IgD-negative memory B cell (primary cell): Measurements from ENCODE around the gene SLC6A20. TPM values are rescaled to one million over a fixed set of nuclear protein-coding genes. Genes with fewer than 3 reads are reported as not detected.
"Not testable (repeated sequence)": the region's sequence is repeated elsewhere in the genome, so short reads cannot be mapped to it uniquely, and the experiment has no call there.

ENCODE experiments used
- H3K27ac Mint-ChIP-seq, 3 donors: one replicate each; pipeline ENCODE4 v1.8.0; 2020 to 2022; ENCODE audit warnings: mild to moderate bottlenecking in 3 of 3, mixed read lengths in 3 of 3, moderate library complexity in 1 of 3
- H3K27me3 Mint-ChIP-seq: one replicate; pipeline ENCODE4 v1.8.0; 2021; ENCODE audit warnings: mixed read lengths
- H3K36me3 Mint-ChIP-seq: one replicate; pipeline ENCODE4 v1.8.0; 2020; ENCODE audit warnings: mild to moderate bottlenecking, mixed read lengths
- H3K4me1 Mint-ChIP-seq, 3 donors: one replicate each; pipeline ENCODE4 v1.8.0; 2020 to 2022; ENCODE audit warnings: mixed read lengths in 3 of 3, mild to moderate bottlenecking in 1 of 3
- H3K4me3 Mint-ChIP-seq, 4 donors: one replicate each; pipeline ENCODE4 v1.8.0; 2020 to 2022; ENCODE audit warnings: mild to moderate bottlenecking in 4 of 4, mixed read lengths in 4 of 4, moderate library complexity in 3 of 4
- H3K9me3 Mint-ChIP-seq, 3 donors: one replicate each; pipeline ENCODE4 v1.8.0; 2020 to 2021; ENCODE audit warnings: mixed read lengths in 3 of 3, mild to moderate bottlenecking in 1 of 3
- polyA plus RNA-seq: library from polyadenylated mRNA; unstranded; fragments of 300-500 nt; fragmentation: Illumina TruSeq; gene quantifications from one replicate; pipeline ENCODE4 v1.2.3, GENCODE V29; 2021

SLC6A20 gene
- polyA plus RNA-seq, 1 donor from 2014 or later, result 0.69 TPM

GRCh38 chr3:45762647-45763302 lies 33.6 kb downstream of the SLC6A20 start:
- Mint-ChIP-seq H3K27ac (no peak overlapping the region), H3K4me1 (no peaks in the 10 kb centered on the region), H3K4me3 (no peak overlapping the region), H3K36me3 (no peaks in the 10 kb centered on the region), H3K9me3 (peaks cover 0 to 5% (median 0%) of the 10 kb centered on the region in 3 donors), H3K27me3 (peaks cover 7% of the 10 kb centered on the region)

DNA sequence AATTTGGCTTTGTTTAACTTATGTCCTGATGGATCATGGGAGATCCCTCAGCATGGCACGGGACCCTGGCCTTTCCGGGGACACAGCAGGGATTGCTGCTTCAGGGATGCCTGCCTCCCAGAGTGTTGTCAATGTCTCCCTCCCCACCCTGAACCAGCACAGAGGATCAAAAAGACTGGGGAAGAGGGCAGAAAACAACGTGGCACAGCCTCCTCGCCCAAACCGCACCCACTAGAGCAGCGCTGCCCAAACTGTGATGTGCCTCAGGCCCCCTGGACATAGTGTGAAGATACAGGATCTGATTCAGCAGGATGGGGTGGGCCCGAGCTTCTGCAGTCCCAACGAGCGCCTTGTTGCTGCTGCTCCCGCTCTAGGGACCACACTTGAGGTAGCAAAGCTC lies 34.5 kb downstream of the SLC6A20 start:
- Mint-ChIP-seq H3K4me3 (no peak overlapping the region), H3K27ac (no peak overlapping the region), H3K27me3 (peaks cover 7% of the 10 kb centered on the region), H3K9me3 (no peaks in the 10 kb centered on the region), H3K4me1 (no peaks in the 10 kb centered on the region), H3K36me3 (no peaks in the 10 kb centered on the region)

- Mint-ChIP-seq H3K4me3 (peak overlapping the region in 1 of 4 donors; percentile 60), H3K27me3 (peaks cover 9% of the 10 kb centered on the region), H3K4me1 (no peaks in the 10 kb centered on the region), H3K27ac (no peak overlapping the region), H3K9me3 (no peaks in the 10 kb centered on the region), H3K36me3 (no peaks in the 10 kb centered on the region)
Measured at GRCh38 chr3:45760878-45761711, 35.2 kb downstream of the SLC6A20 start.

DNA sequence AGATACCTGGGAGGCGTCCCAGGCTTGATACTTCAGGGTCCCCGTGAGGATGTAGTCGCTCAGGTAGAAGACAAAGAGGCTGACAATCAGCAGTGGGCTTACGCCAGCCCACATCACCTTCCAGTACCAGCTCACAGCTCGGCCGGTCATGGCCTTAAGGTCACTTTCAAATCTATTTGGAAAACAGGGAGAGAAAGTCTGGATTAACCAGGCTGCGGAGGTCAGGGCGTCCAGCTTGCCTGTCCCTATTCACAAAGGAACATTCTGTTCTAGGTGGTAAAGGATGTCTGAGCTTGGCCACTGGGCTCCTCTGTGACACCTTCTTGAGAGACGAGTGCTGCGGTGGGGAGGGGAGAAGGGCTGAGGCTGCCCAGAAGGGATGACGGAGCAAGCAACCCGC lies 36.5 kb downstream of the SLC6A20 start:
- Mint-ChIP-seq H3K4me3 (no peak overlapping the region), H3K27ac (no peak overlapping the region), H3K36me3 (no peaks in the 10 kb centered on the region), H3K9me3 (no peaks in the 10 kb centered on the region), H3K27me3 (peaks cover 10% of the 10 kb centered on the region), H3K4me1 (no peaks in the 10 kb centered on the region)

DNA sequence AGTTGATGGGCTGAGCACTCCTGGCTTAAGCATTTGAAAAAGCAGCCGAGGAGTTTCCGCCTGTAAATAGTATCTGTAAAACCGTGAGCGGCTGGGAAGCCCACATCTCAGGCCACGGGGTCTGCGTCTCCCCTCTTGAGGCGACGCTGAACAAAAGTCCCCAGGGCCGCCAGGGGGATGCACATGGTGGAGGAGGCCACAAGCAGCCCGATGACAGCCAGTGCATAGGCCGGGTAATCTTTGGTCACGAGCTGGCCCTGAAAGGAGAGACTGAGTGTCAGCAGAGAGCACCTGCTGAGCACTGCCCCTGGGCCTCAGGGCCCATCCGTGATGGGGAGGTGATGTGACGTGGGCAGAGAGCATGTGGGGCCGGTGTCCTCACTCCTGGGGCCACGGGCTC lies 37.5 kb downstream of the SLC6A20 start:
- Mint-ChIP-seq H3K36me3 (no peaks in the 10 kb centered on the region), H3K4me1 (no peaks in the 10 kb centered on the region), H3K4me3 (no peak overlapping the region), H3K9me3 (no peaks in the 10 kb centered on the region), H3K27me3 (peaks cover 10% of the 10 kb centered on the region), H3K27ac (no peak overlapping the region)

DNA sequence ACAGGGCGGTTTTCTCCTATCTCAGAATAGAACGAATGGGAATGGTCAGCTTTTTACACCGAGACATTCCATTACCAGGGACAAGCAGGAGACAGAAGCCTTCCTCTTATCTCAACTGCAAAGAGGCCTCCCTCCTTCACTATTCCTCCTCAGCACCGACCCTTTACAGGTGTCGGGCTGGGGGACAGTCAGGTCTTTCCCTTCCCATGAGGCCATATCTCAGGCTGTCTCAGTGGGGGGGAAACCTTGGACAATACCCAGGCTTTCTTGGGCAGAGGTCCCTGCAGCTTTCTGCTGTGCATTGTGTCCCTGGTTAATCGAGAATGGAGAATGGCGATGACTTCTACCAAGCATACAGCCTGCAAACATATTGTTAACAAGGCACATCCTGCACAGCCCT lies 39.2 kb downstream of the SLC6A20 start:
- H3K27me3 Mint-ChIP-seq, H3K36me3 Mint-ChIP-seq, H3K9me3 Mint-ChIP-seq, H3K4me1 Mint-ChIP-seq, H3K4me3 Mint-ChIP-seq, H3K27ac Mint-ChIP-seq: not testable (repeated sequence)

DNA sequence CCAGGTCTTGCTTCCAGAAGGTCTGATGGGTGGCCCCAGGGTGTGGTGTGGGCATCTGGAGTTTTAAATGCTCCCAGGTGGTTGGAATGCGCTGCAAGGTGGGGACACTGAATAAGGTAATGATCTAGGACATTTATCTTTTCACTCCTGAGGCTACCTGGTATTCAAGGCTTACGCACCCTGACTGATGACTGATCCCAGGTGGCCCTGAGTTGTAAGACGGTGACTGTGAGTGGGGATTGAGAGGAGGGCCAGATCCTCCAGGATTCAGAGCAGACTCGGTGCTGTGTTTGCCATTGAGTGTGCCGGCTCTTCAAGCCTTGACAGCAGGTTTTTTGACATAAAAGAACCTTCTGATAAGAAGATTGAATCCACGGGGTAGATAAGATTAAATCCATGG lies 40.3 kb downstream of the SLC6A20 start:
- no peaks in the 10 kb centered on the region for H3K9me3 Mint-ChIP-seq
- peaks cover 2% of the 10 kb centered on the region for H3K36me3 Mint-ChIP-seq
- H3K4me3 Mint-ChIP-seq, result no peak overlapping the region
- H3K4me1 Mint-ChIP-seq, result no peaks in the 10 kb centered on the region
- peaks cover 3% of the 10 kb centered on the region for H3K27me3 Mint-ChIP-seq
- no peak overlapping the region for H3K27ac Mint-ChIP-seq

GRCh38 chr3:45754461-45754860 lies 41.9 kb downstream of the SLC6A20 start:
- Mint-ChIP-seq H3K27me3 (peaks cover 3% of the 10 kb centered on the region), H3K36me3 (peaks cover 2% of the 10 kb centered on the region), H3K4me3 (no peak overlapping the region), H3K27ac (no peak overlapping the region), H3K9me3 (no peaks in the 10 kb centered on the region), H3K4me1 (no peaks in the 10 kb centered on the region)

DNA sequence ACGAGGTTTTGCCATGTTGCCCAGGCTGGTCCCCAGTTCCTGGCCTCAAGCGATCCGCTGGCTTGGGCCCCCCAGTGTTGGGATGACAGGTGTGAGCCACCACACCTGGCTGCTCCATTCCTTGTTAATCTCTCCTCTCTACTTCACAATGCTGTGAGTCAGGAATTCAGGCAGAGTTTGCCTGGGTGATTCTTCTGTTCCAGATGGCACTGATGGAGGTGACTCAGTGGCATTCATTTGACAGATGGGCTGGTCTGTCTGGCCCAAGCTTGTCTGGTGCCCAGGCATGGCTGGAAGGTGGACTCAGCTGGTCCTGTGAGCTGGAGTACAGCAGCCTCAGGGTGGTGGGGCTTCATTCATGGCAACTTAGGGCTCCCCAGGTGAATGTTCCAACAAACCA lies 43.2 kb downstream of the SLC6A20 start:
- peaks cover 0 to 2% (median 0%) of the 10 kb centered on the region in 3 donors for H3K4me1 Mint-ChIP-seq
- H3K9me3 Mint-ChIP-seq, result peaks cover 0 to 3% (median 0%) of the 10 kb centered on the region in 3 donors
- H3K27ac Mint-ChIP-seq, result no peak overlapping the region
- peaks cover 7% of the 10 kb centered on the region for H3K36me3 Mint-ChIP-seq
- H3K27me3 Mint-ChIP-seq, result peaks cover 3% of the 10 kb centered on the region
- H3K4me3 Mint-ChIP-seq, result no peak overlapping the region

- peaks cover 3% of the 10 kb centered on the region for H3K27me3 Mint-ChIP-seq
- peaks cover 0 to 3% (median 0%) of the 10 kb centered on the region in 3 donors for H3K9me3 Mint-ChIP-seq
- H3K4me3 Mint-ChIP-seq, result no peak overlapping the region
- peaks cover 7% of the 10 kb centered on the region for H3K36me3 Mint-ChIP-seq
- peaks cover 0 to 2% (median 0%) of the 10 kb centered on the region in 3 donors for H3K4me1 Mint-ChIP-seq
- H3K27ac Mint-ChIP-seq, result no peak overlapping the region
Measured at GRCh38 chr3:45751537-45752242, 44.6 kb downstream of the SLC6A20 start.

DNA sequence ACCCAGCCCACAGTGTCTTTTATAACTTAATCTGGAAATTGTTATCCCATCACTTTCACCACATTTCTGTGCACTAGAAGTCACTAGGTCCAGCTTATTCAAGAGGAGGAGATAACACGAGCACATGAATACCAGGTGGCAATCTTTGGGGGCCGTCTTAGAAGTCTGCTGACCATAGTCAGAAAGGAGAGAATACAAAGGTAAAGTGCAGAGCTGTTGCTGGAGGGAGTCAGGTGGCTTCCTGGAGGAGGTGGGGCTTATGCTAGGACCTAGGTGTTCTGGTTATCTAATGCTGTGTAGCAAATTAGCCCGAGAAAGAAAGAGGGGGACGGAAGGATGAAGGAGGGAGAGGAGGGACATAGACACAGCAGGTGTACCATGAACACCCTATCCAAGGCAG lies 46.5 kb downstream of the SLC6A20 start:
- Mint-ChIP-seq H3K27me3 (no peaks in the 10 kb centered on the region), H3K36me3 (peaks cover 9% of the 10 kb centered on the region), H3K4me3 (peak overlapping the region in 1 of 4 donors; percentile 22), H3K9me3 (peaks cover 0 to 3% (median 0%) of the 10 kb centered on the region in 3 donors), H3K4me1 (peaks cover 0 to 2% (median 0%) of the 10 kb centered on the region in 3 donors), H3K27ac (no peak overlapping the region)

DNA sequence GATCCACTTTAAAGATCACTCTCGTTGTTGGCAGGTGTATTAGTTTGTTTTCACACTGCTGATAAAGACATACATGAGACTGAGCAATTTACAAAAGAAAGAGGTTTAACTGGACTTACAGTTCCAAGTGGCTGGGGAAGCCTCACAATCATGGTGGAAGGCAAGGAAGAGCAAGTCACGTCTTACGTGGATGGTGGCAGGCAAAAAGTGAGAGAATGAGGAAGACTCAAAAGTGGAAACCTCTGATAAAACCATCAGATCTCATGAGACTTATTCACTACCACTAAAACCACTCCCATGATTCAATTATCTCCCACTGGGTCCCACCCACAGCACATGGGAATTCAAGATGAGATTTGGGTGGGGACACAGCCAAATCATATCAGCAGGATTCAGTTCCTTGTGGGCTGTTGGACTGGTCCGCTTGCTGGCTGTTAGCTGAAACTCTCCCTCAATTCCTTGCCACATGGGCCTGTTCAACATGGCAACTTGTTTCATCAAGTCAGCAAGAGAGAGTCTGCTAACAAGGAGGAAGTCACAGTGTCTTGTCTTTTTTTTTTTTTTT lies 47.2 kb downstream of the SLC6A20 start:
- not testable (repeated sequence) for H3K27me3 Mint-ChIP-seq, H3K9me3 Mint-ChIP-seq, H3K4me1 Mint-ChIP-seq, H3K36me3 Mint-ChIP-seq, H3K4me3 Mint-ChIP-seq
- peak overlapping the region in 1 of 3 donors; percentile 26 for H3K27ac Mint-ChIP-seq

- peaks cover 0 to 3% (median 0%) of the 10 kb centered on the region in 3 donors for H3K9me3 Mint-ChIP-seq
- H3K27ac Mint-ChIP-seq, result no peak overlapping the region
- H3K36me3 Mint-ChIP-seq, result peaks cover 8% of the 10 kb centered on the region
- no peak overlapping the region for H3K4me3 Mint-ChIP-seq
- H3K4me1 Mint-ChIP-seq, result peaks cover 0 to 2% (median 0%) of the 10 kb centered on the region in 3 donors
- no peaks in the 10 kb centered on the region for H3K27me3 Mint-ChIP-seq
Measured at GRCh38 chr3:45748068-45748467, 48.3 kb downstream of the SLC6A20 start.

DNA sequence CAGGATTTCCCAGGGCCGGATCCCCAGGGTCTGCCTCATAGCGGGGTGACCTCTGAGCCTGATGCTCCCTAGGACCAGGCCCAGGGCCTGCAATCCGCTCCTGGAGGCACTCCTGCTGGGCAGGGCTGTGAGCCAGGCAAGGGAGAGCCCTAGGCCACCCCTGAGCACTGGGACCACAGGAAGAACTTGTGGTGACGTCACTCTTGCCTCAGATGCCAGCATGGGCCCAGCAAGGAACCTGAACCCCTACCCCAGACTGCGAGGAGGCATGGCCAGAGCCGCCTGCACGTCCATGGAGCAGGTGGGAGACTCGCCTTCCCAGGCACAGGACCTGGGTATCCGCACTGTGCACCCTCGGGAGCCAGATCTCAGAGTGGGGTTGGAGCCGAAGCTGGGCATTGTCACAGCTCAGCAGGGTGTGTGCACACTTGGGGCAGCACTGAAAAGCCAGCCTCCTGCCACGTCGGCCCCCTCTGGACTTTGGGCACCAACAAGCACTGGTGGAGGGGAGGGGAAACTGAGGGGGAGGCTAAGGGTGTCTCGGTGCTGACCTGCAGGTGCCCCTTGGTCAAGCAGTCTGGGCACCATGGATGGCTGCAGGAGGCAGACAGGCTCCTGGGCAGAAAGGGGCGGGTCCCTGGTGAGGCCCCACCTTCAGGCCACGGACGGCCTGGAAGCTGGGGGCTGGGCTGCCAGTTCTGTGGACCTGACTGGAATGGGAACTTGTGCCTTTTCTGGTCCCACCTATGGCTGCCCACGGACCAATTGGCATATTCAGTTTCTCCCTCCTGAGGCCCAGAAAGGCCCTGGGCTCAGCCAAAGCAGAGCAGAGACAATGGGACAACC lies 49.3 kb downstream of the SLC6A20 start:
- peak overlapping the region in 1 of 4 donors; percentile 17 for H3K4me3 Mint-ChIP-seq
- H3K36me3 Mint-ChIP-seq, result peaks cover 8% of the 10 kb centered on the region
- peaks cover 5 to 6% (median 5%) of the 10 kb centered on the region in 3 donors for H3K4me1 Mint-ChIP-seq
- H3K9me3 Mint-ChIP-seq, result peaks cover 0 to 3% (median 0%) of the 10 kb centered on the region in 3 donors
- no peak overlapping the region for H3K27ac Mint-ChIP-seq
- no peaks in the 10 kb centered on the region for H3K27me3 Mint-ChIP-seq
